Measurements from ENCODE around the gene SELENOV.

The SELENOV gene

GRCh38 chr19:39517432-39517831, 2.5 kb downstream of the SELENOV start:
- TF ChIP-seq CTCF (IDR thresholded peaks at IDR 0.05; ENCODE audit: extremely low read depth, insufficient read depth, missing control alignments), result no peak
- DNase-seq (ENCODE audit: low spot score), result no peak
- in situ Hi-C loops (cut with MboI; ENCODE audit: low pct_unique_long_range_greater_than_20kb, low sequenced_read_pairs, unreplicated experiment), result no loop called here

- no peak for TF ChIP-seq CTCF (IDR thresholded peaks at IDR 0.05; ENCODE audit: extremely low read depth, insufficient read depth, missing control alignments)
- DNase-seq (ENCODE audit: low spot score), result no peak
- in situ Hi-C loops (cut with MboI; ENCODE audit: low pct_unique_long_range_greater_than_20kb, low sequenced_read_pairs, unreplicated experiment), result no loop called here
Observed at GRCh38 chr19:39518458-39518857, 3.5 kb downstream of the SELENOV start.

GRCh38 chr19:39518975-39519374, 4.0 kb downstream of the SELENOV start:
- TF ChIP-seq CTCF (IDR thresholded peaks at IDR 0.05; ENCODE audit: extremely low read depth, insufficient read depth, missing control alignments), result no peak
- DNase-seq (ENCODE audit: low spot score), result no peak
- in situ Hi-C loops (cut with MboI; ENCODE audit: low pct_unique_long_range_greater_than_20kb, low sequenced_read_pairs, unreplicated experiment), result no loop called here

- TF ChIP-seq CTCF (IDR thresholded peaks at IDR 0.05; ENCODE audit: extremely low read depth, insufficient read depth, missing control alignments), result no peak
- in situ Hi-C loops (cut with MboI; ENCODE audit: low pct_unique_long_range_greater_than_20kb, low sequenced_read_pairs, unreplicated experiment), result no loop called here
- no peak for DNase-seq (ENCODE audit: low spot score)
Observed at GRCh38 chr19:39520541-39521484, 5.9 kb downstream of the SELENOV start.

- DNase-seq (ENCODE audit: low spot score), result no peak
- in situ Hi-C loops (cut with MboI; ENCODE audit: low pct_unique_long_range_greater_than_20kb, low sequenced_read_pairs, unreplicated experiment), result no loop called here
- no peak for TF ChIP-seq CTCF (IDR thresholded peaks at IDR 0.05; ENCODE audit: extremely low read depth, insufficient read depth, missing control alignments)
Observed at GRCh38 chr19:39524495-39524894, 9.6 kb downstream of the SELENOV start.

GRCh38 chr19:39525205-39525604, 10.3 kb downstream of the SELENOV start:
- TF ChIP-seq CTCF (IDR thresholded peaks at IDR 0.05; ENCODE audit: extremely low read depth, insufficient read depth, missing control alignments), result no peak
- DNase-seq (ENCODE audit: low spot score), result no peak
- in situ Hi-C loops (cut with MboI; ENCODE audit: low pct_unique_long_range_greater_than_20kb, low sequenced_read_pairs, unreplicated experiment), result loop anchor here (25.0 kb wide), 1 partner anchor 413 kb away; no protein-coding TSS in a partner anchor
